Measurements from ENCODE around the gene VEGFA.

VEGFA gene

GRCh38 chr6:43772681-43773049 lies 2.7 kb downstream of the VEGFA start:
- DNase-seq (ENCODE audit: low spot score): no peak

- no peak for DNase-seq (ENCODE audit: low spot score)
Observed at GRCh38 chr6:43773050-43773979, 3.3 kb downstream of the VEGFA start.

GRCh38 chr6:43773980-43774775 lies 4.2 kb downstream of the VEGFA start:
- DNase-seq (ENCODE audit: low spot score): no peak

- DNase-seq (ENCODE audit: low spot score): no peak
Observed at GRCh38 chr6:43774776-43775534, 4.9 kb downstream of the VEGFA start.

- no peak for DNase-seq (ENCODE audit: low spot score)
Observed at GRCh38 chr6:43775535-43775885, 5.5 kb downstream of the VEGFA start.

- DNase-seq (ENCODE audit: low spot score): no peak
Observed at GRCh38 chr6:43776115-43776798, 6.2 kb downstream of the VEGFA start.

- no peak for DNase-seq (ENCODE audit: low spot score)
Observed at GRCh38 chr6:43776799-43777776, 7.1 kb downstream of the VEGFA start.

GRCh38 chr6:43778131-43778855 lies 8.3 kb downstream of the VEGFA start:
- DNase-seq (ENCODE audit: low spot score): no peak

GRCh38 chr6:43778976-43779851 lies 9.2 kb downstream of the VEGFA start:
- no peak for DNase-seq (ENCODE audit: low spot score)

GRCh38 chr6:43779852-43780236 lies 9.8 kb downstream of the VEGFA start:
- no peak for DNase-seq (ENCODE audit: low spot score)

- no peak for DNase-seq (ENCODE audit: low spot score)
Observed at GRCh38 chr6:43780293-43780692, 10.3 kb downstream of the VEGFA start.

- no peak for DNase-seq (ENCODE audit: low spot score)
Observed at GRCh38 chr6:43780941-43781928, 11.2 kb downstream of the VEGFA start.

- DNase-seq (ENCODE audit: low spot score): no peak
Observed at GRCh38 chr6:43781941-43782704, 12.1 kb downstream of the VEGFA start.

- DNase-seq (ENCODE audit: low spot score): no peak
Observed at GRCh38 chr6:43782764-43783513, 12.9 kb downstream of the VEGFA start.

GRCh38 chr6:43784049-43784855 lies 14.2 kb downstream of the VEGFA start:
- no peak for DNase-seq (ENCODE audit: low spot score)

All from pons (tissue), 1 donor.